ENCODE measurements around the gene CATSPERB.

DNA sequence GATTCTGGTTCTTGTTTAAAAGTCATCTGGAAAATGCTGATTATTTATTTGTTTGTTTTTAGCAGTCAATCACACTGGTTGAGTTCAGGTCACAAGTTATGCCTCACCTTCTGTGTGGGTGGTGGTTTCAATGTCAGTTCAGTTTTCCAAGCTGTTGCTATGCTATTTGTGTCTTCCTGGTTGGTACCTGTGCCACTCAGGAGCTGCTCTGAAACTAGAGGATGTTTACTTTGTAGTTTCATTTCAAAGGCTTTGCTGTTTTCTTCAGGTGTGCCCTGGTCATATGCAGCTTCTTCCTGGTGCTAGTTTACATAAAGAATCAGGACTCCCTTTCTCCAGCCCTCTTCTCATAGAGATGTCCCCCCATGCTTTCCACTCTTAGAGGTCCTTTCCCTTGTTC is 146.0 kb downstream of the CATSPERB start:
- TF ChIP-seq, protein P1, sequence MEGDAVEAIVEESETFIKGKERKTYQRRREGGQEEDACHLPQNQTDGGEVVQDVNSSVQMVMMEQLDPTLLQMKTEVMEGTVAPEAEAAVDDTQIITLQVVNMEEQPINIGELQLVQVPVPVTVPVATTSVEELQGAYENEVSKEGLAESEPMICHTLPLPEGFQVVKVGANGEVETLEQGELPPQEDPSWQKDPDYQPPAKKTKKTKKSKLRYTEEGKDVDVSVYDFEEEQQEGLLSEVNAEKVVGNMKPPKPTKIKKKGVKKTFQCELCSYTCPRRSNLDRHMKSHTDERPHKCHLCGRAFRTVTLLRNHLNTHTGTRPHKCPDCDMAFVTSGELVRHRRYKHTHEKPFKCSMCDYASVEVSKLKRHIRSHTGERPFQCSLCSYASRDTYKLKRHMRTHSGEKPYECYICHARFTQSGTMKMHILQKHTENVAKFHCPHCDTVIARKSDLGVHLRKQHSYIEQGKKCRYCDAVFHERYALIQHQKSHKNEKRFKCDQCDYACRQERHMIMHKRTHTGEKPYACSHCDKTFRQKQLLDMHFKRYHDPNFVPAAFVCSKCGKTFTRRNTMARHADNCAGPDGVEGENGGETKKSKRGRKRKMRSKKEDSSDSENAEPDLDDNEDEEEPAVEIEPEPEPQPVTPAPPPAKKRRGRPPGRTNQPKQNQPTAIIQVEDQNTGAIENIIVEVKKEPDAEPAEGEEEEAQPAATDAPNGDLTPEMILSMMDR (conservative IDR thresholded peaks at IDR 0.05 in 1 of 2, IDR thresholded peaks at IDR 0.05 in 1 of 2; ENCODE audit: extremely low read depth in 1 of 2, insufficient read depth in 1 of 2, low read depth in 1 of 2, low read length in 2 of 2) = no peak
- TF ChIP-seq EZH2 (IDR thresholded peaks at IDR 0.05; ENCODE audit: borderline replicate concordance, low read length) = no peak

Data from mammary epithelial cell (primary cell).